ENCODE measurements around the gene SSBP2. TPM values are rescaled to one million over a fixed set of nuclear protein-coding genes. Genes with fewer than 3 reads are reported as not detected.
"Not testable (repeated sequence)": the region's sequence is repeated elsewhere in the genome, so short reads cannot be mapped to it uniquely, and the experiment has no call there.

The SSBP2 gene
- total RNA-seq, 1 experiment from 2014 or later, result 109 TPM

GRCh38 chr5:81429985-81430384, 320.9 kb downstream of the SSBP2 start:
- no peak for DNase-seq (ENCODE audit: low spot score)

- DNase-seq (ENCODE audit: low spot score), result no peak
Observed at GRCh38 chr5:81429363-81429762, 321.5 kb downstream of the SSBP2 start.

DNA sequence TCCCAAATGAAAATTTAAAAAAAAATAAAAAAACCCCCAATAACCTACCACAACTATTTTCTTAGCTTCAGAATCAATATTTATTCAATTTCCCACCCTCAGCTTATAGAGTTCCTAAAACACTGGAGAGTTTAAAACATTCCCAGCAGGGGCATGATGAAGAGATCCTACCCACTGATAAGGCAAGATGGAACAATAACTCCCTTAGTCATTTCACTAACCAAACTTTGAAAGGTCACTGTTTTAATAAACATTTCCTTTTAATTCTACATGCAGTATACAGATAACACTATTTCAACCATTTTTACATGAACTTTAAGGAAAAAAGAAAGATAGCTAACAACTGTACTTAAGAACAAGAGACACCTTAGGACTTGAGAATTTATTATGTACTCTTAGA, 322.0 kb downstream of the SSBP2 start:
- DNase-seq (ENCODE audit: low spot score), result peak; percentile 53

DNA sequence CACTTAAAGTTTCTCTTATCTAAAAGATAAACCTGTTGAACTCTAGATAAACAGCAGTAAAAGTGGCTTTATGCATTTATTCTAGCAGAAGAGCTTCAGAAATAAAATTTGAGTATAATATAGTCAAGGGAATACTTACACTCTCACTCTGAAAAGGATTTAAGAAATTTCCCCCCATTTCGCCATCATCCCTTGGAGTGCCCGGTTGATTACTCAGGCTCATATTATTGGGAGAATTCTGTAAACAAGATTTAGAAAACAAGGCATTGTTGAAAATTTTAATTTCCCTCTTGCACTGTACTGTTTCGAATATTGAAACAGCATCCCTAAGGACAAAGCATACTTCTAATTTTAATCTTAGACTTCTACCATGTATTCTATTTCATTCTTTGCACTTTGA, 322.5 kb downstream of the SSBP2 start:
- no peak for DNase-seq (ENCODE audit: low spot score)

DNA sequence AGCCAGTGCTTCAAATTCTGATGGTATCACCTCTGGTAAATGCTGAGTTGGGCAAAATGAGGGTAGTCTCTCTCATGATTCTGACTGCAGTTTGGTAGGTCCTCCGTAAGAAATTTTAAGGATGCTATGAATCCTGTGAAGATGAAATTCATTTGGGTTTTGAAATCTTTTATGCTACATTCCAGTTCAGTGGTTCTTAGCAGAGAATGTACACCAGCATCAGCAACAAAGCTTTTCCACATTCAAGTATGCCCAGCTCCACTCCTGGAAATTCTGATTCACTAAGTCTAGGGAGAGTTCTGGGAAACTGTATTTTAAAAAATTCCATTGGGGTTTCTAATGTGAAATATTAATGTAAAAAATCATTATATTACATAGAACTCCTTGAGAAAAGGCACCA, 323.3 kb downstream of the SSBP2 start:
- DNase-seq (ENCODE audit: low spot score), result no peak

DNA sequence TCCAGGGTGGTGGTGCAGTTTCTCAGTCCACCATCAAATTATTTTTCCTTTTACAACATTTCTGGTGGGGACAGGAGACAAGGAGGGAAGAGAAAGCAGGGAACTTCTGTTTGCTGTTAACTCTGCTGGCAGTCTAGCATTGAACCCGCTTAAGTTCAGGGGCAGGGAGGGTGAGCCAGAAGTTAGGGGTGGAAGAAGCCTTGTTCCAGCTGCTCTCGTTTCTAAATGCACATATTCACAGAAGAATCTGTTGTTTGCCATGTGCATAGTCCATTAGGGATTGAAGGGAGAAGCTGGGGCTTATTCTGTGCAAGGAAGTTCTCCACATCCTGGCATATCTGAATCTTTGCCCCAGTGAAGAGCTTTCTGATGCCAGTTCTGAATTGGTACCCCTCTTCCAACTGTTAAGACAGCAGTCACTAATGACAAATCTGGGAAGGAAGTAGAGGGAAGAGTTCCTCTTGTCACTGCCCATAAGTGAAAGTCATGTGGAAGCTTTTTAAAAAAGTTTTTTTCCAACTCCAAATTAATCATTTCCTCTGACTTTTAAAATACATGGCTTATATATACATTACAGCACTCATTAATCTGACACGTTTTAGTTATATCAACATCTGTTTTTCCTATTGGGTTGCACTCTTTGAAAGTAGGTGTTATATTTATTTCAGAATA, 324.4 kb downstream of the SSBP2 start:
- DNase-seq (ENCODE audit: low spot score), result no peak

- peak; percentile 51 for DNase-seq (ENCODE audit: low spot score)
Observed at GRCh38 chr5:81425569-81425968, 325.3 kb downstream of the SSBP2 start.

DNA sequence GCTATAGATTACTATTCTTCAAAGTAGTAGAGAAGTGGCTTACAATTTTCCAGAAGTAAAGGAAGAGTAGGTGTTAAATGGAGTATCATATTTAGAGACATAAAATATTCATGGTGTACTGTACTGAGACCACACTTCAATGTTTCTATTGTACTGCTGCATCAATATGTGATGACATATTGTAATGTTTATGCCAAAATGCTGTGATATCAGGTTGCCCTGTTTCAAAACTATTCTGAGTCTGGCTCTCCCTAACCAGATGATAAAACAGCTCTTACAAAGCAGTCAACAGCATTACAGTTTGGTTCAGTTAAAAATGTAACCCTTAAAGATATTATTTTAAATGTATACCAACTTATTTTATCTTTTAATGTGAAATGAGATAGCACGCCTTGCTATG, 326.2 kb downstream of the SSBP2 start:
- peak; percentile 31 for DNase-seq (ENCODE audit: low spot score)

DNA sequence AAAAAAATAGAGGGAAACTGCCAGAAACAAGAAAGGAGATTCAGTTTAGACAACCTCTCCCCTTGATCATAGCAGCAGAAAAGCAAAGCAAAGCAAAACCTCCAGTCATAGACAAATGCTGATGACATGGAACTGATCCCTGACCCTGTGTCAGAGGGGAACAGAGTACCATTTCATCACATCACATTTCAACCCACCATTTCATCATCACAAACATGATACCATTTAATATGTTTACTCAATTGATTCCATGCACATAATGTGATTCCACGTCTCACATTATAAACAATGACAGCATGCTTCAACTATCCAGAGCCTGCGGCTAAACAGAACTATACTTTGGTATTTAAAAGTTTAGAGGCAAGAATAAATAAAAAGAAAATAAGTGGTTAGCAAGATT, 328.2 kb downstream of the SSBP2 start:
- peak; percentile 95 for DNase-seq (ENCODE audit: low spot score)

DNA sequence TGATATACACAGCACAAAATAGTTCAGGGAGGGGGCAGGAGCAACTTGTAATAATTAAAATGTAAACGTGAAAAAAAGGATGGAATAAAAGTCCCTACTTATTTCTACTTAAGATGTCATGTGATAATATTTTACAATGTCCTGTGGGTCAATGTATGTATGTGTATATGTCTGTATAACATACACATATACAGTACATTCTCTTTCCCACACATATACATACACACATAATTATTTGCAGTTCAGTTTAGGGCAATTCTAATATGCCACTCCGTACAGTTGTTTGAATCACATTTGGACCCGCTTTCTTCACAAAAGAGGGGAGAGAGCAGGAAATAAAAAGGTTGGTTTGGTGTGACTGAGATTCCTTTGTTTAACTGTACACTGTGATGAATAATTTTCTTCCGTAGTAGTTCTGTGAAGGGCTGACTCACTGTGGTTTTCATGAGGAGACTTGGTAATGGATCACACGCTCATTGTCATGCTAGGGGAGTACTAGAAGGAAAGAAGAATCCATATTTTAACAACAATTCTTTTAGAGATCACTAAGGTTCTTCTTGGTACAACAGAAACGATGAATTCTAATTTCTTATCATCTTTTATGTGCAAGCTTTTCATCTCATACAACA, 330.7 kb downstream of the SSBP2 start:
- peak; percentile 96 for DNase-seq (ENCODE audit: low spot score)

DNA sequence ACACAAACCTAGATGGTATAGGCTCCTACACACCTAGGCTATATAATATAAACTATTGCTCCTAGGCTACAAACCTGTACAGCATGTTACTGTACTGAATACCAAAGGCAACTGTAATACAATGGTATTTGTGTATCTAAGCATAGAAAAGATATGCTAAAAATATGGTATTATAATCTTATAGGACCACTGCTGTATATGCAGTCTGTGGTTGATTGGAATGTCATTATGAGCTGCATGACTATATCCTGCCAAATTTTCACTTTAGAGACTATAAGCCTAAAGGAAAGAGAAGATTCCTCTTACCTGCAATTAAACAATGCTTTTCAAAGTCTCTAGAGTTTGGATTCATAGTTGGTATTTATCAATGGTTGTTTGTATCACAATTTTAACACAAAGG, 332.3 kb downstream of the SSBP2 start:
- DNase-seq (ENCODE audit: low spot score), result no peak

GRCh38 chr5:81417052-81417451, 333.8 kb downstream of the SSBP2 start:
- DNase-seq (ENCODE audit: low spot score), result no peak

- no peak for DNase-seq (ENCODE audit: low spot score)
Observed at GRCh38 chr5:81409896-81410295, 341.0 kb downstream of the SSBP2 start.

DNA sequence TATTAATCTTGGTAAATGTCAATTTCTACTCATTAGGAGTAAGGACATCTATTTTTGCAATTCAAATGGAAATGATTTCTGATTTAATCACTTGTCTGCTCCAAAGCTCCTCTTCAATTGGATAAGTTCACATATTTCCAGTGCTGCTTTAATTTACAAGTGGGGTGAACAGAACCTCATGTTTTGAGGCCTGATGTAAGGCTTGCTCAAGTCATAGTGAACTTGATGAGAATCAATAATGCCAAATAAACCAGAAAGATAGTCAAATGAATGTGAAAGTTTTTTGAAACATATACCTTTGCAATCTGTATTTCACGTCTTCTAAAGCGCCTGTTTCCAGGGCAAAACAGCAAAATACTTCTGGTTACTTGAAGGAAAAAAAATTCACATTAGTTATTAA, 341.5 kb downstream of the SSBP2 start:
- DNase-seq (ENCODE audit: low spot score), result no peak

- DNase-seq (ENCODE audit: low spot score), result no peak
Observed at GRCh38 chr5:81408496-81408895, 342.4 kb downstream of the SSBP2 start.

DNA sequence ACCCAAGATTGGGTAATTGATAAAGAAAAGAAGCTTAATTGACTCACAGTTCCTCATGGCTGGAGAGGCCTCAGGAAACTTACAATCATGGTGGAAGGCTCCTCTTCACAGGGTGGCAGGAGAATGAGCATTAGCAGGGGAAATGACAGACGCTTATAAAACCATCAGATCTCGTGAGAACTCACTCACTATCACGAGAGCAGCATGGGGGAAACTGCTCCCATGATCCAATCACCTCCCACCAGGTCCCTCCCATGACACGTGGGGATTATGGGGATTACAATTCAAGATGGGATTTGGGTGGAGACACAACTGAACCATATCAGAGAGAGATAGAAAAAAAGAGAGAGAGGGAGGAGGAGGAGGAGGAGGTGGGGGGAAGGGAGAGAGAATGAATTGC, 343.1 kb downstream of the SSBP2 start:
- not testable (repeated sequence) for DNase-seq (ENCODE audit: low spot score)

- DNase-seq (ENCODE audit: low spot score), result no peak
Observed at GRCh38 chr5:81405126-81405891, 345.6 kb downstream of the SSBP2 start.

- DNase-seq (ENCODE audit: low spot score), result no peak
Observed at GRCh38 chr5:81402192-81402930, 348.5 kb downstream of the SSBP2 start.

DNA sequence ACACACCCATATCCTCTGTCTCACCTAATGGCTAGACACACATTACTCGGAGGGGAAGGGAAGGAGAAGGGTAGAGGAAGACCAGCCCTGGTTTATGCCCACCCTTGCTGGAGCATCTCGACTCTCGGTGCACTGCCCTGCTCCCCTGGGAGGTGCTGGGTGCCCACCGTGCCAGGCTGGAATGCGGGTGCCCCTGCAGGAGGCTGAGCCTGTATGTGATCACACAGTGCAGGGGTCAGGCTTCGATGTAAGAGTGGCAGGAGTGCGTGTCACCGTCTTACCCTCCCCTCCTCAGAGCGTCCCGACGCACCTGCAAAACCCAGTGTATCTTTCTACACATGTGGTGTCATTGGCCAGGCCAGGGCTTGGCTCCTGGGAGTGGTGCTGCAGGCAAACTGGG, 349.6 kb downstream of the SSBP2 start:
- DNase-seq (ENCODE audit: low spot score), result no peak

- DNase-seq (ENCODE audit: low spot score), result no peak
Observed at GRCh38 chr5:81400375-81400774, 350.5 kb downstream of the SSBP2 start.

- peak; percentile 13 for DNase-seq (ENCODE audit: low spot score)
Observed at GRCh38 chr5:81398741-81399140, 352.2 kb downstream of the SSBP2 start.

DNA sequence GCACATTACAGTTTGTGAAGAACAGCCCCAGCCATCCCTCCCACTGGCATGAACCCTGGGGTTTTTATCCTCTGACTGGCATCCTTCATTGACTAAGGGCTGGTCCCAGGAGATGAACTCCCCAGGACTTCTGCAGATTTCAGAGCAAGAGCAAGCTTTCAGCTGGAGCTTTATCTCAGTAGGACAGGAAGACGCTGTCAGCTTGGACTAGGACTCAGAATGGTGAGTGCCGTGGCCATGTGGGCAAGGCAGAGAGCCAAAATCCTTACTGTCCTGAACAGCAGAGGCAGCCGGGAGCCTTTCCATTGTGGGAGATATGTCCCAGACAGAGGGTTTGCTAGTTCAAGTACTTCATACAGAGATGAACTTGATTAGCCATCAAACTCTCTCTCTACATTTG, 353.7 kb downstream of the SSBP2 start:
- peak; percentile 31 for DNase-seq (ENCODE audit: low spot score)
